ENCODE data around the gene PRKAR2A.

GRCh38 chr3:48783304-48783703 lies 64.4 kb downstream of the PRKAR2A start:
- TF ChIP-seq CTCF (IDR thresholded peaks at IDR 0.05; ENCODE audit: low read depth, low read length) (no peak), POLR2A (IDR thresholded peaks at IDR 0.05; ENCODE audit: extremely low read depth, insufficient read length) (no peak), MAX (IDR thresholded peaks at IDR 0.05; ENCODE audit: low read depth, low read length) (no peak)
